NCI-H187 (cell line): Measurements from ENCODE around the gene TACR1.
"Not testable (repeated sequence)": the region's sequence is repeated elsewhere in the genome, so short reads cannot be mapped to it uniquely, and the experiment has no call there.

Source experiments
- DNase-seq, 2 experiments: peaks; one replicate each; lab custom pipeline; 2025; lab: John Stamatoyannopoulos, UW

The TACR1 gene

GRCh38 chr2:75195076-75195691, 4.1 kb downstream of the TACR1 start:
- DNase-seq = no peak

- DNase-seq = no peak
Observed at GRCh38 chr2:75194184-75194868, 5.0 kb downstream of the TACR1 start.

- DNase-seq = no peak
Observed at GRCh38 chr2:75192496-75192895, 6.8 kb downstream of the TACR1 start.

- DNase-seq = no peak
Observed at GRCh38 chr2:75190271-75190990, 8.9 kb downstream of the TACR1 start.

- DNase-seq = no peak
Observed at GRCh38 chr2:75186821-75187220, 12.5 kb downstream of the TACR1 start.

GRCh38 chr2:75182606-75183005, 16.7 kb downstream of the TACR1 start:
- DNase-seq = no peak

GRCh38 chr2:75180476-75180875, 18.8 kb downstream of the TACR1 start:
- DNase-seq = no peak

- no peak for DNase-seq
Observed at GRCh38 chr2:75177427-75177826, 21.9 kb downstream of the TACR1 start.

- DNase-seq = no peak
Observed at GRCh38 chr2:75175456-75175855, 23.9 kb downstream of the TACR1 start.

GRCh38 chr2:75174981-75175380, 24.3 kb downstream of the TACR1 start:
- no peak for DNase-seq

GRCh38 chr2:75174519-75174918, 24.8 kb downstream of the TACR1 start:
- no peak for DNase-seq

- DNase-seq = no peak
Observed at GRCh38 chr2:75173740-75174139, 25.6 kb downstream of the TACR1 start.

GRCh38 chr2:75171423-75171822, 27.9 kb downstream of the TACR1 start:
- not testable (repeated sequence) for DNase-seq

GRCh38 chr2:75170889-75171288, 28.4 kb downstream of the TACR1 start:
- DNase-seq = no peak

GRCh38 chr2:75168186-75168585, 31.1 kb downstream of the TACR1 start:
- DNase-seq = no peak

- no peak for DNase-seq
Observed at GRCh38 chr2:75166491-75166890, 32.8 kb downstream of the TACR1 start.

- DNase-seq = no peak
Observed at GRCh38 chr2:75162897-75163296, 36.4 kb downstream of the TACR1 start.

GRCh38 chr2:75162259-75162658, 37.1 kb downstream of the TACR1 start:
- DNase-seq = no peak

- no peak for DNase-seq
Observed at GRCh38 chr2:75157435-75157834, 41.9 kb downstream of the TACR1 start.

- DNase-seq = no peak
Observed at GRCh38 chr2:75155115-75155514, 44.2 kb downstream of the TACR1 start.

GRCh38 chr2:75153221-75153620, 46.1 kb downstream of the TACR1 start:
- no peak for DNase-seq

- not testable (repeated sequence) for DNase-seq
Observed at GRCh38 chr2:75152243-75152642, 47.1 kb downstream of the TACR1 start.

GRCh38 chr2:75147884-75148283, 51.4 kb downstream of the TACR1 start:
- DNase-seq = not testable (repeated sequence)
